ENCODE measurements around the gene ATP2C2.

Gene ATP2C2

DNA sequence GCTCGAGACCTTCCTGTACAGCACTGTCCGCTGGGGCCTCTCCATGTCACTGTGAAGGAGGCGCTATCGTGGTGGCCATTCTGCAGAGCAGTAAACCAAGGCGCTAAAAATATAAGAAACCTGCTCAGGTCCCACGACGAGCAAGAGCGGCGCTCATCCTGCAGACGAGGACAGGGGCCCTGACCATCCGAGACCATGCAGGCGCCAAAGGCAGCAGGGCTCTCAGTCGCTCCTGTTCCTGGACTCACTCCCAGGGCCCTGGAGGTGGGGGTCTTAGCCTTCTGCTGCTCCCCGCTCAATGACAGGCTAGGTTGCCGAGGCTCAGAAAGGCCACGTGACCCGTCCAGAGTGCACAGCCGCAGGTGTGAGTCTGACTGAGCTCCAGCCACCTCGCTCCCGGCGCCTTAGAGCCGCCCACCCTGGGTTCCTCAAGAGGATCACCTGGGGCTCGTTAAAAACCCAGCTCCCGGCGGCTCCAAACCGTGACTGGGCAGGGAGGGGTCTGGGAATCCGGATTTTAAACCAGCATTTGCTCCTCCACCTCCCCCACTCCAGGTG lies 509 bp upstream of the ATP2C2 start:
- Mint-ChIP-seq H3K36me3 (no peaks in the 10 kb centered on the region), H3K27me3 (peaks cover 50 to 64% of the 10 kb centered on the region in 2 donors), H3K4me1 (peaks cover 4 to 7% of the 10 kb centered on the region in 2 donors), H3K9me3 (no peaks in the 10 kb centered on the region), H3K4me3 (no peak overlapping the region), H3K27ac (no peak overlapping the region)
- no peak for DNase-seq
- ATAC-seq (replicated peaks): no peak

DNA sequence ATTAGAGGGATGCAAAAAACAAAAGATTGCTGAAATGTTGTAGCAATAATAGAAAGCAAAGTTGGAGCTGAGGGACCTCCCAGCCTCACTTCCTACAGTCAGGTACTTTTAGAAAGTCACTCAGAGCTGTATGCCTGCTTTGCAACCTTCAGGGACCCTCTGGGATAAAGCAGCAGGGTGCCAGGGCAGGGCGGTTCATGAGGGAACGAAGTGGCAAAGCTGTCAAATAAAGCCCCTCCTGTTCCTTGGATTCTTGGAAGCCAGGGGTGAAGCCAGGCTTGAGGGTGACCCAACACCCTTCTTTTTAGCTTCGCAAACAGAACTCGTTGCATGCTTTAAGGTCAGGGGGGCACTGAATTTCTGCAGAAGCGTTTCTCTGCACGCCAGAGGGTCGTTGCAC lies 767 bp downstream of the ATP2C2 start:
- ATAC-seq (replicated peaks) (no peak), DNase-seq (no peak)
- Mint-ChIP-seq H3K27ac (no peak overlapping the region), H3K27me3 (peaks cover 46 to 62% of the 10 kb centered on the region in 2 donors), H3K4me1 (peaks cover 4 to 7% of the 10 kb centered on the region in 2 donors), H3K9me3 (no peaks in the 10 kb centered on the region), H3K36me3 (no peaks in the 10 kb centered on the region), H3K4me3 (no peak overlapping the region)

DNA sequence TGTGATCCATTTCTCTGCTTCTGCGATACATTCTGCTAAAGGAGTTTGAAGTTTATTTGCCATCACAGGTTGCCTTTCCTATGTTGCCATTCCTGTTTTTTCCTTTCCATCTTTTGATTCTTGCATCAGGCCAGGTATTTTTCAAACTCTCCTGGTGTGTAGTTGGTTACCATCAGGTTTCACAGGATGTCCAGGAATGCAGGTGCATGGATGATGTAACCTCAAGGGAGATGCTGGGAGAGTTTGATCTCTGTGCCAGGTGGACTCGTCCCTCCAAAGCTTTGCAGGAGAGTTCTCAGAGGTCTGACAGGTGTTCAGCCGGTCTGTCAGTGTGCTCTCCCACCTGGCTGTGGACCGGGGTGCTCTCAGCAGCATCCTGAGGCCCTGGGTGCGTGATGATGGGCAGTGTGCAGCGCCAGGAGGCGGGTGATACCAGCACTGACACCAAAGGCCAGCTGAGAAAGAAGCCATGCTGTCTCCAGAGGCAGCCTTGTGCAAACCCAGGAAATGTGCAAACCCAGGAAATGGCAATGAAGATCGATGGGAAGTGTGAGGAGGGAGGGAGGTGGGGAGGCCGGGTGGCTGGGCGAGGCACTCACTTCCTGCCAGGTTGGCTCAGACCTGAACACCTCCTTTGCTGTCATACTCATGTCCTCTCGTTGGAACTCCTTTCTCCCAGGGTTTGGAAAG lies 1.7 kb downstream of the ATP2C2 start:
- Mint-ChIP-seq H3K27ac (peak overlapping the region; percentile 72), H3K9me3 (no peaks in the 10 kb centered on the region), H3K36me3 (no peaks in the 10 kb centered on the region), H3K4me1 (peaks cover 4 to 7% of the 10 kb centered on the region in 2 donors), H3K27me3 (peaks cover 44 to 57% of the 10 kb centered on the region in 2 donors), H3K4me3 (no peak overlapping the region)
- ATAC-seq (replicated peaks): no peak
- DNase-seq: no peak

DNA sequence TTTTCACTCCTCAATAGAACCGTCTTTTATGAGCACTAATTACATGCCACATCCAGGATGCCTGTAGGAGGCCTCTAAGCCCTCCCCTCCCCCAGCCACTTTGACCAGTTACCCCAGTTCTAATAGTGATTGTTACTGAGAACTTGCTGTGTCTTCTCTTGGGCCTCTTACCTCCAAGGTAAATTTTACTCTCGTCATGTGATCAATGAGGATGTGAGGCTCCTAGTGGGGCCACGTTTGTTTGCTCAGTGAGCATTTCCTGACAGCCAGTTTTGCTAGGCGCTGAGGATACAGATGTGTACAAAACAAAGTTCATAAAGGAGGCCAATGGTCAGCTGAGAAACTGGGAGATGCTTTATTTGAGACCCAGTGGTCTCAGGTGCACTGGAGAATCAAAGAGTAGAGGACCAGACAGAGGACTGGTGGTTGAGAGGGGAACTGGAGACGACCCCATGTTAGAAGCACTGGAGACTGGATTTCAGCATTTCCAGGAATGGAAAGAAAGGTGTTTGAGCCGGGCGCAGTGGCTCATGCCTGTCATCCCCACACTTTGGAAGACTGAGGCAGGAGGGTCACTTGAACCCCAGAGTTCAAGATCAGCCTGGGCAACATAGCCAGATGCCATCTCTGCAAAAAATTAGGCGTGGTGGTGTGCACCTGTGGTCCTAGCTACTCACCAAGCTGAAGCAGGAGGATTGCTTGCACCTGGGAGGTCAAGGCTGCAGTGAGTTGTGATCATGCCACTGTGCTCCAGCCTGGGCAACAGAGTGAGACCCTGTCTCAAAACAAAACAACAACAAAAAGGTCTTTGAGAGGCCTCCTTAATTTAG lies 2.6 kb downstream of the ATP2C2 start:
- Mint-ChIP-seq H3K36me3 (no peaks in the 10 kb centered on the region), H3K4me1 (peaks cover 4 to 7% of the 10 kb centered on the region in 2 donors), H3K4me3 (no peak overlapping the region), H3K27me3 (peaks cover 50 to 66% of the 10 kb centered on the region in 2 donors), H3K9me3 (no peaks in the 10 kb centered on the region), H3K27ac (no peak overlapping the region)
- ATAC-seq (replicated peaks) (no peak), DNase-seq (no peak)

DNA sequence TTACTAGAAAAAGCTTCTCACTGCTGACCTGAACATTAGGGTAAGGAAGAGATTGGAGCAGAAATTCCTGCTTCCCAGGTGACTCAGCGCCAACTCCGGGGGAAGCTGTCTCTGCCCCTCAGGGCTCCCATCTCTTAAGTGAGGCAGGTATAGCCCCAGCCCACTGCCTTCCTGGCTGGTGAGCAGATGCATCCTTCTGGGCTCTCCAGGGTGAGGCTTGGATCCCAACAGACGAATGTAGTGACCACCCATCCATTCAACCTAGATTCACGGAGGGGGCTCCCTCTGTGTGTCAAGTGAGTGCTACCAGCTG lies 3.2 kb downstream of the ATP2C2 start:
- H3K4me1 Mint-ChIP-seq: peaks cover 4 to 7% of the 10 kb centered on the region in 2 donors
- H3K9me3 Mint-ChIP-seq: no peaks in the 10 kb centered on the region
- H3K4me3 Mint-ChIP-seq: no peak overlapping the region
- no peak overlapping the region for H3K27ac Mint-ChIP-seq
- peaks cover 49 to 65% of the 10 kb centered on the region in 2 donors for H3K27me3 Mint-ChIP-seq
- ATAC-seq (replicated peaks) (no peak), DNase-seq (no peak)
- no peaks in the 10 kb centered on the region for H3K36me3 Mint-ChIP-seq

DNA sequence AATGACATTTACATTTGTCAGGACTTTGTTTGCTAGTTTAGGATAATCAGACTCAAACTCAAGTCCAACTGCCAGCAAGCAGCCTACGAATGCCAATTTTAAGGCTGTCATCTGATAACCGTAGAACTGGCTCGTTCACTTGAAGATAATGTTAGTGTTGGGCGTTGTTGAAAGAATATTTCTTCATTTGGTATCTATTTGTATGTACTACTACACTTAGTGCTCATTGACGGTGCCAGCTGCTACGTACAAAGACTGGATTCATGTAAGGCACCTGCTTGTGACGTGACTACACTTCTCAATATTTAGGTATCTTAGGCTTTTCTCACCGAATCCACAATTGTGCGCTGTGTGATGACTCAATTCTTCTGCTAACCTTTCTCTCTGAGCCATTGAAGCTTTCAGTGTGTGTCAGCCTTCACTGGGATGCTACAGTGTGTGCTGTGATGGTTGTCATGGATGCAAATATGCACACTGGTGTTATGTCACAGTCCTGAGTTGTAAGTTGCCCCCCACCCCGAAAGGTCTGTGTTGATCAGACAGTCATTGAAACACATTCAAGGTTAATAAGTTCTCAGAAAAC lies 5.7 kb downstream of the ATP2C2 start:
- ATAC-seq (replicated peaks) (no peak), DNase-seq (no peak)
- Mint-ChIP-seq H3K4me3 (no peak overlapping the region), H3K9me3 (no peaks in the 10 kb centered on the region), H3K27me3 (peaks cover 37 to 43% of the 10 kb centered on the region in 2 donors), H3K4me1 (no peaks in the 10 kb centered on the region), H3K36me3 (no peaks in the 10 kb centered on the region), H3K27ac (no peak overlapping the region)

DNA sequence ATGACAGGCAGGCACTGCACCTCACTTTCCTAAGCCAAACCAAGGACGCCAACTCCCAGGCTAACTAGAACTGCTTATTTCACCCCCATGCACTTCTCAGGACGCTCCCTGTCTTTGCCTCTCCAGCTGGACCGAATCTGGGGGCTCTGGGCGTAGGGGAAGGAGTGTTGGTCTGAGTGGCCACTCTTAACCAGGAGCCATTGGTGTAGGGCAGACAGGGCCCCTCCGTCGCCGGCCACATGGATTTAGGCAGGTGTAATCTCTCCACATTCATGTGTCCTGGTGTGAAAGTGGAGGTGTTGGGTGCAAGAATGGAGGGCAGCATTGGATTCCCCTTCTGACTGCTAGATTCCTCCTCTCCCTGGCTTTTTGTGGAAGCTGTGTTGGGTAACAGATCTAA lies 9.8 kb downstream of the ATP2C2 start:
- peaks cover 33 to 35% of the 10 kb centered on the region in 2 donors for H3K27me3 Mint-ChIP-seq
- peaks cover 0 to 3% of the 10 kb centered on the region in 2 donors for H3K9me3 Mint-ChIP-seq
- DNase-seq: no peak
- no peak overlapping the region for H3K4me3 Mint-ChIP-seq
- H3K4me1 Mint-ChIP-seq: peaks cover 0 to 3% of the 10 kb centered on the region in 2 donors
- no peak overlapping the region for H3K27ac Mint-ChIP-seq
- ATAC-seq (replicated peaks): no peak
- no peaks in the 10 kb centered on the region for H3K36me3 Mint-ChIP-seq

DNA sequence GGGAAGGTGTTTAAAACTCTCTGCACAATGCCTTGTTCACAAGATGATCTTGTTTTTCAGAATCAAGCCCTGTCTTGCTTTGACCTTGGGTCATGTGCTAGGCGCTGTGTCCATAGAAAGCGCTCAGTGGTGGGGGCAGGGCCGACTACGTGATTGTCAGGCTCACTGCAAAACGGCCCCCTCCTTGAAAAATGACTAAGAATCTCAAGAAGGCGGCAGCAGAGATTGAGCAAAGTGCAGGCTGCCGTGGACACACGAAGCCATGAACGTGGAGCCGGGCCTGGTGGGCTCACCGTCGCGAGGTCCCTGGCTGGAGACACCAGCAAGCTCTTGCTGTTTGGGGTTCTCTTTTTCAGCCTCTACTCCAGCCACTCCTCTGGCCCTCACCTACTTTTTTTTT lies 10.2 kb downstream of the ATP2C2 start:
- Mint-ChIP-seq H3K27me3 (peaks cover 33 to 35% of the 10 kb centered on the region in 2 donors), H3K36me3 (no peaks in the 10 kb centered on the region), H3K27ac (no peak overlapping the region), H3K9me3 (peaks cover 0 to 3% of the 10 kb centered on the region in 2 donors), H3K4me1 (peaks cover 0 to 3% of the 10 kb centered on the region in 2 donors), H3K4me3 (no peak overlapping the region)
- ATAC-seq (replicated peaks): no peak
- DNase-seq: no peak

DNA sequence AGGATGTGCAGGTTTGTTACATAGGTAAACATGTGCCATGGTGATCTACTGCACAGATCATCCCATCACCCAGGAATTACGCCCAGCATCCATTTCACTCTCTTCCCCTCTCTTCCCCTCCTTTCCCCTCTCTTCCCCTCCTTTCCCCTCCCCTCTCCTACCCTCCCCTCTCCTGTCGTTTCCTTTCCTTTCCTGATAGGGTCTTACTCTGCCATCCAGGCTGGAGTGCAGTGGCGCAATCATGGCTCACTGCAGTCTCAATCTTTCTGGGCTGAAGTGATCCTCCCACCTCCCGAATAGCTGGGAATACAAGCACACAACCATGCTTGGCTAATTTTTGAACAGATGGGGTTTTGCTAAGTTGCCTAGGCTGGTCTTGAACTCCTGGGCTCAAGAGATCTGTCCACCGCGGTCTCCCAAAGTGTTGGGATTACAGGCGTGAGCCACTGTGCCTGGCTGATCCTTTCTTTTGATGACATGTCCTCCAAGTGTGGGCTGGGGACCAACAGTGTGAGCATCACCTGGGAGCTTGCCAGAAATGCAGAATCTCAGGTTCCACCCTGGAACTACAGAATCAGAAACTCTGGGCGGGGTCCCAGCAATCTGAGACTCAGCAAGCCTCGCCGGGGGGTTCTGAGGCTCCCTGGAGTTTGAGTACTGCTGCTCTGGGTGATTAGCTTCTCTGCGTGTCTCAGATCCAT lies 10.8 kb downstream of the ATP2C2 start:
- peaks cover 0 to 3% of the 10 kb centered on the region in 2 donors for H3K9me3 Mint-ChIP-seq
- H3K27me3 Mint-ChIP-seq: peaks cover 31 to 35% of the 10 kb centered on the region in 2 donors
- peaks cover 0 to 3% of the 10 kb centered on the region in 2 donors for H3K4me1 Mint-ChIP-seq
- no peak overlapping the region for H3K4me3 Mint-ChIP-seq
- DNase-seq (no peak), ATAC-seq (replicated peaks) (no peak)
- no peaks in the 10 kb centered on the region for H3K36me3 Mint-ChIP-seq
- H3K27ac Mint-ChIP-seq: no peak overlapping the region

DNA sequence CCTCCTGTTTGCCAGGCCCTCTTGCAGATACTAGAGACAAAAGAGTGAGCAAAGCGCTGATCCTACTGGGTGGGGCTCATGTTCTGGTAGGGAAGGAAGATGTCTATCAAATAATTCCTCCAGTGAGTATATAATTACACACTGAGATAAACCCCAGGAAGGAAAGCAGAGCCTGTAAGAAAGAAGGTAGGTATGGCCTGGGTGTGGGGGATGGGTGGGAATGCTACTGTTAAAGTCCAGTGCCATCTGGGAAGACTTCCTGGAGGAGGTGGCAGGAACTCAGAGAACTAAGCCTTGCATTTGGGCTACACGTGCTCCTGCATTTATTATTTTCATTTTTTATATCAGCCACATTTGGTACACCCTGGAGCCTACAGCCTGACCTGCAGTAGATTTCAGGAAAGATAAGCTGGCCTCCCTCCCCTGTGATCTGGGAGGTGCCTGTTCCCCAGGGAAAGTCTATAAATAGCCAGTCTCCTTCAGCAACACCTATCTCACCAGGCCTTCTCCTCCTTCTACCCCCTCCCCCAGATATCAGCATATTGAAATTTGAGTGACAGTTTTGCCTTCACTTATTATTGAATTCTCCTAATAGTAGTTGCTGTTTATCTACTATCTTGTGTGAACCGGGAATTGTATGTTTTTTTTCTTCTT lies 11.5 kb downstream of the ATP2C2 start:
- peaks cover 0 to 3% of the 10 kb centered on the region in 2 donors for H3K4me1 Mint-ChIP-seq
- no peak overlapping the region for H3K27ac Mint-ChIP-seq
- DNase-seq: no peak
- no peak for ATAC-seq (replicated peaks)
- H3K9me3 Mint-ChIP-seq: peaks cover 2 to 7% of the 10 kb centered on the region in 2 donors
- peaks cover 0 to 1% of the 10 kb centered on the region in 2 donors for H3K36me3 Mint-ChIP-seq
- H3K4me3 Mint-ChIP-seq: no peak overlapping the region
- H3K27me3 Mint-ChIP-seq: peaks cover 30 to 40% of the 10 kb centered on the region in 2 donors

DNA sequence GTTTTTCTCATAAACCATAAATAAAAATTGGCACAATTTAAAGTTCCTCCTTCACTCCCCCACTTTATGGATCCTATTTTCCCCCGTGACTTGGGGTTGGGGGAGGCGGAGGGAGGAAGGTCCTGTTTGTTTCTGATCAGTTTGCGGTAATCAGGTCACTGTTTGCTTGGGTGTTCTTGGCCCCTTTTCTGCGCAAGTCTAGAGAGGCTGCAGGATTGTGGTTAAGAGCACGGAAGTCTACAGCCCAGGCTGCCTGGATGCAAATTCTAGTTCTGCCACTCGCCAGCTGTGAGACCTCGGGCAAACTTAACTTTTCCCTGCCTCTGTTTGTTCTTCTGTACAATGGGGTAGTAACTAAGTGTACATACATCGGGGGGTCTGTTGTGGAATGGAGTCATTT lies 12.1 kb downstream of the ATP2C2 start:
- peak in 1 of 2 donors; percentile 41 for ATAC-seq (replicated peaks)
- H3K4me3 Mint-ChIP-seq: no peak overlapping the region

DNA sequence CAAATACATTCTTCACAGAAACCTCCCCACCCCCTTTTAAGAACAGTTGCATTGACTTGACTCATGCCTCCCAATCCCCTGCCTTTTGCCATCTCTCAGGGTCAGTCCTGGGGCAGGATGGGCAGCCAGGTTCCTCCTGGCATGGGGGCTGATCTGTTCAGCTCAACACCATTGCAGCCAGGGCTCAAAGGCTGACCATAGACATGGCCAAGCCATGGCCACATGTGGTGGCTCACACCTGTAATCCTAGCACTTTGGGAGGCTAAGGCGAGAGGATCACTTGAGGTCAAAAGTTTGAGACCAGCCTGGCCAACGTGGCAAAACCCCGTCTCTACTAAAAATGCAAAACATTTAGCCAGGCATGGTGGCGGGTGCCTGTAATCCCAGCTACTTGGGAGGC lies 14.1 kb downstream of the ATP2C2 start:
- Mint-ChIP-seq H3K9me3 (peaks cover 14 to 22% of the 10 kb centered on the region in 2 donors), H3K4me3 (no peak overlapping the region), H3K27me3 (peaks cover 23 to 32% of the 10 kb centered on the region in 2 donors), H3K36me3 (peaks cover 0 to 4% of the 10 kb centered on the region in 2 donors), H3K4me1 (peaks cover 0 to 3% of the 10 kb centered on the region in 2 donors), H3K27ac (no peak overlapping the region)
- ATAC-seq (replicated peaks): no peak
- no peak for DNase-seq

More for the DNA sequence above, 12.1 kb downstream of the ATP2C2 start:
- peaks cover 0 to 4% of the 10 kb centered on the region in 2 donors for H3K36me3 Mint-ChIP-seq
- H3K9me3 Mint-ChIP-seq: peaks cover 7 to 13% of the 10 kb centered on the region in 2 donors
- peaks cover 28 to 41% of the 10 kb centered on the region in 2 donors for H3K27me3 Mint-ChIP-seq
- H3K4me1 Mint-ChIP-seq: peaks cover 0 to 3% of the 10 kb centered on the region in 2 donors
- no peak overlapping the region for H3K27ac Mint-ChIP-seq
- no peak for DNase-seq

DNA sequence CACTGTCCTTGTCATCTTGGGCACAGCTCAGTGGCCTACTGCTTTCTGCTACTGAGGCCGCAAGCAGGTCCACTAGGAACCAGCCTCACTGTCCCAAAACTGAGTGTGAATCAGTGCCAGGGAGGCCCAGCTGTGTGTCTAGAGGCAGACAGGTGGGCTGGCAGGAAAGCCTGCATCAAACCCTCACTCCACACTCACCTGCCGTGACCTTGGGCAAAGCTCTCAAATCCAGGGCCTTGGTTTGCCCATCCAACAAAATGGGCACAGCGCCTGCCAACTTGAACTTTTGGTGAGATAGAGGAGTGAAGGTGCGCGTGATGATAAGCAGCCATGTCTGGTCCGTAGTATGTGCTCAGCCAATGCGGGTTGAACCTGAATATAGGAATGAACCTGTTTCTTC lies 14.8 kb downstream of the ATP2C2 start:
- H3K9me3 Mint-ChIP-seq: peaks cover 14 to 22% of the 10 kb centered on the region in 2 donors
- peaks cover 0 to 4% of the 10 kb centered on the region in 2 donors for H3K36me3 Mint-ChIP-seq
- no peak overlapping the region for H3K27ac Mint-ChIP-seq
- peaks cover 0 to 3% of the 10 kb centered on the region in 2 donors for H3K4me1 Mint-ChIP-seq
- peaks cover 18 to 32% of the 10 kb centered on the region in 2 donors for H3K27me3 Mint-ChIP-seq
- ATAC-seq (replicated peaks): no peak
- DNase-seq: no peak
- H3K4me3 Mint-ChIP-seq: no peak overlapping the region

All from stimulated activated naive B cell treated with anti-CD40 and anti-IgM and Interleukin-4, amounts not matched to agents 10 μg/mL and 1 μg/mL and 100 μg/mL, for 72 hours (primary cell).